Dendritic cell treated with granulocyte-macrophage colony-stimulating factor and Interleukin-4, amounts not matched to agents 40 ng/mL and 50 ng/mL, for 4 days (primary cell): ENCODE results near the gene SLC16A1.

Source experiments
- H3K27ac Mint-ChIP-seq: one replicate; pipeline ENCODE4 v1.8.0; 2022; ENCODE audit warnings: mild to moderate bottlenecking, mixed read lengths
- H3K27me3 Mint-ChIP-seq: one replicate; pipeline ENCODE4 v1.8.0; 2022; ENCODE audit warnings: mild to moderate bottlenecking, mixed read lengths
- H3K36me3 Mint-ChIP-seq: one replicate; pipeline ENCODE4 v1.8.0; 2022; ENCODE audit warnings: low read depth, mixed read lengths
- H3K4me1 Mint-ChIP-seq: one replicate; pipeline ENCODE4 v1.8.0; 2022; ENCODE audit warnings: low read depth, mixed read lengths
- H3K4me3 Mint-ChIP-seq: one replicate; pipeline ENCODE4 v1.8.0; 2022; ENCODE audit warnings: mild to moderate bottlenecking, moderate library complexity, mixed read lengths
- H3K9me3 Mint-ChIP-seq: one replicate; pipeline ENCODE4 v1.8.0; 2022; ENCODE audit warnings: mixed read lengths
- intact Hi-C: fragments of 100-400 bp; cut with micrococcal nuclease; formaldehyde crosslinking; loops from one replicate; pipeline ENCODE4 v1.15.0; 2022

Gene SLC16A1

GRCh38 chr1:112954945-112955772 is 837 bp downstream of the SLC16A1 start:
- no peaks in the 10 kb centered on the region for H3K27me3 Mint-ChIP-seq
- H3K4me3 Mint-ChIP-seq = peak overlapping the region; percentile 94
- peaks cover 24% of the 10 kb centered on the region for H3K36me3 Mint-ChIP-seq
- H3K4me1 Mint-ChIP-seq = peaks cover 51% of the 10 kb centered on the region
- peak overlapping the region; percentile 98 for H3K27ac Mint-ChIP-seq
- intact Hi-C loops = loop anchor here (1.0 to 5.0 kb wide), 2 partner anchors 117 to 146 kb away; partner anchors contain the start of gene LRIG2
- no peaks in the 10 kb centered on the region for H3K9me3 Mint-ChIP-seq

DNA sequence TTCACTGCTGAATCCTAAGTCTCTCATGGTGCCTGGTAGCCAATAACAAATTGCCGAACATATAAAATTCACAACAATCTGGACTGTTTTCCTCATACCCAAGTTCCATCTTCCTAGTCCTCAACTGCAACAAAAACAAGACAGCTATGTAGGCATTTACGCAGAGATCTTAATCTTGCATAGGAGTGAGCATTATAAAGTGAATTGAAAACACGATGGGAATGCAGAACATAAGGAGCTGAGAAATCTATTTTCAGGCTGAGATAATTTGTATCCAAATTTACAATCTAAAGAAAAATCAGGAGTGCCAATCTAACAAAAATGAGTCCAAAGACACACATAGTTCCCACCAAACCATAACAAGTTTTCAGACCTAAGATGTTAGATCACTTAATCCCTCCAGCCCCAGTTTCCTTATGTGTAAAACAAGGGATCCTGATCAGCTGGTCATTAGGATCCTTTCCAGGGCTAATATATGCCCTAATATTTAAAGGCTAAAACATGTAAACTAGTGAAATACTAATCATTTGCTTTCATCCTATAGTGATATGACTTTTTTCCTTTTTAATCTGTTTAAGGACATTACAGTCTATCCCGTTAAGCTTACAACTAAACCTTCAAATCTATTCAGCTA is 1.9 kb downstream of the SLC16A1 start:
- intact Hi-C loops = no loop called here
- peaks cover 44% of the 10 kb centered on the region for H3K4me1 Mint-ChIP-seq
- no peaks in the 10 kb centered on the region for H3K27me3 Mint-ChIP-seq

DNA sequence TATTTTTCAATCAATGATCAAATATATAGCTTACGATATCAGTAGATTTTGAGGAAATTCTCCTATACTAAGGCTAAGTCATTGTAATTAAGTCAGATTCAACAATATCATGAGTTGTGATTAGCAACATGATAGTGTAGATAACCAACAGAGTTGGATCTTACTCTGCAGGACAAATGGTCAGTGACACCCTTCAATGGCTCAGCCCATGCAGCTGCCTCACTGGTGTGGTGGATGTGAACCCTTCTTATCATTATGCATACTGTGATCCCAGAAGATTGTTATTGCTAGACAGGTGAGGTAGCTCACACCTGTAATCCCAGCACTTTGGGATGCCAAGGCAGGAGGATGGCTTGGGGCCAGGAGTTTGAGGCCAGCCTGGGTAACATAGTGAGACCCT is 5.6 kb downstream of the SLC16A1 start:
- H3K9me3 Mint-ChIP-seq = no peaks in the 10 kb centered on the region
- H3K27me3 Mint-ChIP-seq = no peaks in the 10 kb centered on the region
- intact Hi-C loops = no loop called here
- H3K4me3 Mint-ChIP-seq = no peak overlapping the region
- H3K27ac Mint-ChIP-seq = no peak overlapping the region
- peaks cover 30% of the 10 kb centered on the region for H3K4me1 Mint-ChIP-seq
- peaks cover 3% of the 10 kb centered on the region for H3K36me3 Mint-ChIP-seq

More for the DNA sequence above, 1.9 kb downstream of the SLC16A1 start:
- Mint-ChIP-seq H3K4me3 (peak overlapping the region; percentile 94), H3K27ac (no peak overlapping the region), H3K9me3 (no peaks in the 10 kb centered on the region), H3K36me3 (peaks cover 19% of the 10 kb centered on the region)

DNA sequence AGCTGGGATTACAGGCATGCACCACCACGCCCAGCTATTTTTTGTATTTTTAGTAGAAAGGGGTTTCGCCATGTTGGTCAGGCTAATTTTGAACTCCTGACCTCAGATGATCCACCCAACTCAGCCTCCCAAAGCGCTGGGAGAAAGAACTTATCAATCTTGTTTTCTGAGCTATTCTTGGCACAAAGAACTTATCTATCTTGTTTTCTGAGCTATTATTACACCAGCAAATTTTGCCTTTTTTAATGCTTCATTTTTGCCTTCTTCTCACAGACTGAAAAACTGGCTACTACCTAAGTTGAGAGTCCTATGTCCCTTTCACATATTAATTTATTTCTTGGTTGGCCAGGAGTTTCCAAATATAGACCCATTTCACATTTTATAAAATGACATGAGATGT is 9.3 kb downstream of the SLC16A1 start:
- Mint-ChIP-seq H3K9me3 (no peaks in the 10 kb centered on the region), H3K27me3 (no peaks in the 10 kb centered on the region), H3K36me3 (peaks cover 9% of the 10 kb centered on the region), H3K4me1 (peaks cover 10% of the 10 kb centered on the region), H3K27ac (no peak overlapping the region), H3K4me3 (no peak overlapping the region)
- intact Hi-C loops = no loop called here

DNA sequence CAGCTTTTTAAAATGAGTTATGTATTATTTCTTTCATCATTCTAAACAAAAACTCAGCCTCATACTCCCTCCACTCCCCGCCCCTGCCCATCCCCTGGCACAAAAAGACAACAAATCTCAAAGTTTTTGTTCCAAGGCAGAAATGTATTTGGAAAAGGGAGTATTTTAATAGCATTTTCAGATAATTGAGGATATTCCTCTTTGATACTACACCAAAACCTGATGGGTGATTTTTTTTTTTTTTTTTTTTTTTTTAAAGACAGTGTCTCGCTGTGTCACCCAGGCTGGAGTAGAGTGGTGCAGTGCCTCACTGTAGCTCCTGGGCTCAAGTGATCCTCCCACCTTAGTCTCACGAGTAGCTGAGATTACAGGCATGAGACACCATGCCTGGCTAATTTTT is 16.2 kb downstream of the SLC16A1 start:
- Mint-ChIP-seq H3K4me3 (no peak overlapping the region), H3K36me3 (peaks cover 9% of the 10 kb centered on the region), H3K27ac (no peak overlapping the region), H3K27me3 (no peaks in the 10 kb centered on the region), H3K4me1 (peaks cover 11% of the 10 kb centered on the region), H3K9me3 (no peaks in the 10 kb centered on the region)
- intact Hi-C loops = no loop called here

DNA sequence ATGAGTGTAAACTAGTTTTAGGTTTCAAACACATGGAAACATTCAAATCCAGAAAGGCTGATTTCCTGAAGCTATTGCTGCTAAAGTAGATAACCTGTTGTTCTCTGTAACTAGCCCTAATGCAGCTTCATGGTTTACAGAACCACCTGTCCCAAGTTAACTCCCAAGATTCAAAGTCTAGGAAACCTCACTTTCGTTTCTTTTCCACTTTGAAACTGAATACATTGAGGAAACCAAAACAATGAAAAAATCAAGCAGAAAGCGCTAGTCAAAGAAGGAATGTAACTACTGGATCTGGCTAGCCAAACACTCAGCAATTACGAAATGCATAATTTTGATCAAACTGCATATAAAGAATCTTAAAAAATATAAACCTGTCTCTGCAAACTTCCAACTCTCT is 17.8 kb downstream of the SLC16A1 start:
- intact Hi-C loops = no loop called here
- H3K27ac Mint-ChIP-seq = no peak overlapping the region

GRCh38 chr1:112937495-112937894 is 18.5 kb downstream of the SLC16A1 start:
- no peaks in the 10 kb centered on the region for H3K9me3 Mint-ChIP-seq
- H3K36me3 Mint-ChIP-seq = no peaks in the 10 kb centered on the region
- no peaks in the 10 kb centered on the region for H3K27me3 Mint-ChIP-seq
- intact Hi-C loops = no loop called here
- H3K27ac Mint-ChIP-seq = no peak overlapping the region
- peaks cover 18% of the 10 kb centered on the region for H3K4me1 Mint-ChIP-seq
- H3K4me3 Mint-ChIP-seq = no peak overlapping the region

More for the DNA sequence above, 17.8 kb downstream of the SLC16A1 start:
- Mint-ChIP-seq H3K4me3 (no peak overlapping the region), H3K36me3 (peaks cover 4% of the 10 kb centered on the region), H3K27me3 (no peaks in the 10 kb centered on the region), H3K9me3 (no peaks in the 10 kb centered on the region), H3K4me1 (peaks cover 18% of the 10 kb centered on the region)

DNA sequence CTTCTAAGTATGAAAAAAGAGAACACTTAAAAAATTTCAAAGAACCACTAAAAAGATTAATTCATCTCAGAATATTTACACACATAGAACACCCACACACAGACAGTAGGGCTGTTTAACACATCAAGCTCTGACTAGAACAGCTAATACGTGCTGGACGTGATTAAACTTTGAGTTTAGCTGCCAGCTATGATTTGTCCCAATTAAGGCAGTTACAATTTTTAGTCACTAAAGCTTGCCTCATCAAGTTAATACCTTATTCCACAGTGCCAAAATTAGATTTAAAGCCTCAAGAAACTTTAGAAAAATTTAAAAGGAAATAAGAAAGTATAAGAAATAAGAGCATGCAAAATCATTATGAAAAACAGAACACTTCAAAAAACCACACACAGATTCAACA is 18.9 kb downstream of the SLC16A1 start:
- no peak overlapping the region for H3K4me3 Mint-ChIP-seq

GRCh38 chr1:112935461-112936111 is 20.4 kb downstream of the SLC16A1 start:
- Mint-ChIP-seq H3K4me3 (no peak overlapping the region), H3K27ac (no peak overlapping the region), H3K27me3 (no peaks in the 10 kb centered on the region), H3K36me3 (no peaks in the 10 kb centered on the region), H3K4me1 (peaks cover 18% of the 10 kb centered on the region), H3K9me3 (no peaks in the 10 kb centered on the region)
- intact Hi-C loops = no loop called here

More for the DNA sequence above, 18.9 kb downstream of the SLC16A1 start:
- Mint-ChIP-seq H3K27me3 (no peaks in the 10 kb centered on the region), H3K9me3 (no peaks in the 10 kb centered on the region), H3K27ac (no peak overlapping the region), H3K4me1 (peaks cover 18% of the 10 kb centered on the region), H3K36me3 (no peaks in the 10 kb centered on the region)
- intact Hi-C loops = no loop called here

DNA sequence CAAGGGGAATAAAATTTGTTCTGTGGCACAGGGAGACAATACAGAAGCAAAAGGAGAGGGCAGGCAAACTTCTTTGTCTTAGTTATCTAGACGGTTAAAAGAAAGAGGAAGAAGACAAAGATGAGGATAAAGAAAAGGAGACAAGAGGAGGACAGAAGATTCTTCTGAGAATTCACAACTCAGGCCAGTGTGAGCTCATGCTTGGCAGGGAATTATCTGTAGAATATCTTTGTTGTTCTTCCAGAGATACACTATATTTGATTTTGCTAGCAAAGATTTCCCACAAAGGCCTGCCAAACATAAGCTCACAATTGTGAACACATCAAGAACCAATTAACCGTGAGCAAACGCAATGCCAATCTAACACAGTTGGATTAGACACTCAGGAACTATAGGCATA is 21.4 kb downstream of the SLC16A1 start:
- intact Hi-C loops = no loop called here
- Mint-ChIP-seq H3K36me3 (no peaks in the 10 kb centered on the region), H3K4me3 (no peak overlapping the region), H3K4me1 (peaks cover 18% of the 10 kb centered on the region), H3K27me3 (no peaks in the 10 kb centered on the region), H3K9me3 (no peaks in the 10 kb centered on the region), H3K27ac (peak overlapping the region; percentile 42)

DNA sequence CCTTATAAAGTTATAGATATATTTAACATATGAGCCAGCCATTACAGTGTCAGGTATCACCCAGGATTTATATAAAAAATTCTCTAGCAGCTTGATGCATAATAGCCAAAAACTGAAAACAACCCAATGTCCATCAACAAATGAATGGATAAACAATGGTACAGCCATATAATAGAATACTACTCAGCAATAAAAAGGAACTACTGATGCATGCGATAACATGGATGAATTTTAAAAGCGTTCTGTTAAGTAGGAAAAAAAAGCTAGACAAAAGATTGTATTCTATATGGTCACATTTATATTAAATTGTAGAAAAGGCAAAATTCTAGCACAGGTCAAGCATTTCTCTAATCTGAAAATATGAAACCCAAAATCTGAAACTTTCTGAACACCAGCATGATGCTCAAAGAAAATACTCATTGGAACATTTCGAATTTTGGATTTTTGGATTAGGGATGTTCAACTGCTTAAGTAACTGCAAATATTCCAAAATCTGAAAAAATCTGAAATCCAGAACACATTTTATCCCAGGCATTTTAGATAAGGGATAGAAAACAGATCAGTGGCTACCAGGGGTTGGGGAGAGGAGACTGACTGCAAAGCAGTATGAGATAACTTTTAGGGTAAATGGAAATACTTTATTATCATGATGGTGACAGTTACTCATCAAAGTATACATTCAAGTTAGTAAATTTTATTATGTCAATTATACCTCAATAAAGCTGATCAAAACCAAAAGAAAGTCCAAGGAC is 22.0 kb downstream of the SLC16A1 start:
- Mint-ChIP-seq H3K36me3 (peaks cover 3% of the 10 kb centered on the region), H3K27me3 (no peaks in the 10 kb centered on the region), H3K27ac (peak overlapping the region; percentile 42), H3K4me3 (no peak overlapping the region), H3K9me3 (no peaks in the 10 kb centered on the region), H3K4me1 (peaks cover 18% of the 10 kb centered on the region)
- intact Hi-C loops = no loop called here

GRCh38 chr1:112929979-112930378 is 26.0 kb downstream of the SLC16A1 start:
- intact Hi-C loops = no loop called here
- Mint-ChIP-seq H3K4me1 (peaks cover 8% of the 10 kb centered on the region), H3K27me3 (no peaks in the 10 kb centered on the region), H3K9me3 (no peaks in the 10 kb centered on the region), H3K36me3 (peaks cover 30% of the 10 kb centered on the region), H3K4me3 (no peak overlapping the region), H3K27ac (no peak overlapping the region)

- Mint-ChIP-seq H3K4me1 (no peaks in the 10 kb centered on the region), H3K27me3 (no peaks in the 10 kb centered on the region), H3K36me3 (peaks cover 55% of the 10 kb centered on the region), H3K9me3 (no peaks in the 10 kb centered on the region), H3K4me3 (no peak overlapping the region), H3K27ac (no peak overlapping the region)
- intact Hi-C loops = no loop called here
Observed at GRCh38 chr1:112927462-112927990, 28.5 kb downstream of the SLC16A1 start.
